Trophoblast cell (in vitro differentiated cells and primary cell): Measurements from ENCODE around the gene PATZ1.

Experiments used
- DNase-seq, 2 donors: peaks; one replicate each; pipeline ENCODE4 v3.0.0-alpha.2; 2016
- H2AFZ ChIP-seq: 2 replicates; pipeline ENCODE4 v1.6.1; 2013; ENCODE audit warnings: low read length, moderate library complexity, mild to moderate bottlenecking; ENCODE audit not compliant: insufficient read depth, poor library complexity
- H2AK5ac ChIP-seq: 2 replicates; pipeline ENCODE4 v1.6.1; 2013; ENCODE audit warnings: mild to moderate bottlenecking, low read length
- H2BK120ac ChIP-seq: 2 replicates; pipeline ENCODE4 v1.6.1; 2013; ENCODE audit warnings: low read length, mild to moderate bottlenecking, moderate library complexity; ENCODE audit not compliant: insufficient read depth, poor library complexity
- H2BK12ac ChIP-seq: 2 replicates; pipeline ENCODE4 v1.6.1; 2013; ENCODE audit warnings: mild to moderate bottlenecking, low read length, moderate library complexity
- H2BK5ac ChIP-seq: 2 replicates; pipeline ENCODE4 v1.6.1; 2013; ENCODE audit warnings: low read length, low read depth, moderate library complexity, mild to moderate bottlenecking; ENCODE audit not compliant: poor library complexity
- H3K14ac ChIP-seq: 2 replicates; pipeline ENCODE4 v1.6.1; 2013; ENCODE audit warnings: mild to moderate bottlenecking, low read length
- H3K18ac ChIP-seq: 2 replicates; pipeline ENCODE4 v1.6.1; 2013; ENCODE audit warnings: mild to moderate bottlenecking, low read length
- H3K23ac ChIP-seq: 2 replicates; pipeline ENCODE4 v1.6.1; 2013; ENCODE audit warnings: low read length
- H3K27ac ChIP-seq: 2 replicates; pipeline ENCODE4 v1.5.1; 2013; ENCODE audit warnings: low read depth, mild to moderate bottlenecking, inconsistent platforms, low read length, moderate library complexity
- H3K27me3 ChIP-seq: 2 replicates; pipeline ENCODE4 v1.6.1; 2013; ENCODE audit warnings: inconsistent platforms, mild to moderate bottlenecking, low read length, moderate library complexity; ENCODE audit not compliant: insufficient read depth
- H3K36me3 ChIP-seq, 2 experiments: 1 replicate in 1 of 2; 2 replicates in 1 of 2; pipeline ENCODE4 v1.6.1; 2013; ENCODE audit warnings: low read length in 2 of 2, mild to moderate bottlenecking in 2 of 2, moderate library complexity in 1 of 2; ENCODE audit not compliant: insufficient read depth in 2 of 2, control insufficient read depth in 1 of 2
- H3K4ac ChIP-seq: 2 replicates; pipeline ENCODE4 v1.6.1; 2013; ENCODE audit warnings: low read depth, mild to moderate bottlenecking, low read length, moderate library complexity
- H3K4me1 ChIP-seq, 2 experiments: 1 replicate in 1 of 2; 2 replicates in 1 of 2; pipeline ENCODE4 v1.6.1; 2013; ENCODE audit warnings: low read length in 2 of 2, mild to moderate bottlenecking in 2 of 2, moderate library complexity in 1 of 2; ENCODE audit not compliant: insufficient read depth in 2 of 2, control insufficient read depth in 1 of 2
- H3K4me2 ChIP-seq: 2 replicates; pipeline ENCODE4 v1.6.1; 2013; ENCODE audit warnings: inconsistent platforms, mild to moderate bottlenecking, low read length, moderate library complexity
- H3K4me3 ChIP-seq: 2 replicates; pipeline ENCODE4 v1.5.1; 2013; ENCODE audit warnings: mild to moderate bottlenecking, low read depth, low read length, inconsistent platforms
- H3K79me1 ChIP-seq: one replicate; pipeline ENCODE4 v1.6.1; 2013; ENCODE audit warnings: low read length
- H3K79me2 ChIP-seq: 2 replicates; pipeline ENCODE4 v1.6.1; 2013; ENCODE audit warnings: low read length, mild to moderate bottlenecking; ENCODE audit not compliant: control insufficient read depth, insufficient read depth, poor library complexity
- H3K9ac ChIP-seq: 2 replicates; pipeline ENCODE4 v1.6.1; 2013; ENCODE audit warnings: mild to moderate bottlenecking, low read length
- H3K9me3 ChIP-seq: 2 replicates; pipeline ENCODE4 v1.6.1; 2013; ENCODE audit warnings: low read depth, mild to moderate bottlenecking, control low read depth, inconsistent platforms, low read length; ENCODE audit not compliant: insufficient read depth
- H4K12ac ChIP-seq: 2 replicates; pipeline ENCODE4 v1.6.1; 2013; ENCODE audit warnings: low read depth, mild to moderate bottlenecking, low read length, moderate library complexity
- H4K8ac ChIP-seq: 2 replicates; pipeline ENCODE4 v1.6.1; 2013; ENCODE audit warnings: low read depth, mild to moderate bottlenecking, low read length, moderate library complexity
- H4K91ac ChIP-seq: one replicate; pipeline ENCODE4 v1.6.1; 2013; ENCODE audit warnings: low read depth, mild to moderate bottlenecking, low read length, moderate library complexity
- WGBS: extraction: QIAGEN DNeasy Blood & Tissue Kit; methylation state at CpG from one replicate; pipeline ENCODE4 v1.1.7; 2013; ENCODE audit warnings: missing lambda C conversion rate; ENCODE audit not compliant: insufficient read length, insufficient coverage; ENCODE audit errors: extremely low coverage; 5-methylcytosine and 5-hydroxymethylcytosine counted together

Gene PATZ1

DNA sequence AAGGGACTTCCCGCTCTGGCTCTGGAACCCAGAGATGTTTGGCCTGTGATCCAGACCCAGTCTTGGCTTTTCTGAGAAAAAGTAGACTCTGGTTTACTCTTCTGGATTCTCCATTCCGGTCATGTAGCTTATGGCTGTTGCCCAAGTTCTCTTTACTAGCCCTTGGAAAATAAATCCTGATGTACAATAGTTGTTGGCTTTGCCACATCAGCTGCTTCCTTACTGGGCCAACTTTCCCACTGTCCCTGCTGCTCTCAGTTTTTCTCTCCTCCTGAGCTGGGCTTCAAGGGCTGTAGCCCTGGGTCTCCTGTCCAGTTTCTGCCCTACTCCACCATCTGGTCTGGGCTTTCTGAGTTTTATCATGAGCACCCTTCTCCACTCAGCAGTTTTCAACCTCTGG, 12.5 kb downstream of the PATZ1 start:
- no peak overlapping the region for H4K12ac ChIP-seq

DNA sequence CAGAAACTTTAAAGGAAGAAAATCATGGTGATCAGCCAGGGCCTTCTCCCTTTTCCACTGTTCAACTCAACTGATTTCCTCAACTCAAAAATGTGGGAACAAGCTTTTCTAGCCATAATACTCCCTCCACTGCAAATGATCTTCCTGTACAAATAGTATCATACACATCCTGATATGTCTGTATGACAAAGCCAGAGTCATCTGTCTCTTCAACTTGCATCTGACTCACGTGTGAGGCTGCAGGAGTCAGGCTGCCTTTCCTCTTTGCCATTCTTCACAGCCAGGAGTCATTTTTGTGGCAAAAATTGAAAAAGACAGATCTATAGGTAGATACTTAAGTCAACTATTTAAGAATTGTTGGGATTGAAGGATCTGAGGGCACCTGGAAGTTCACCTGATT, 13.3 kb downstream of the PATZ1 start:
- Histone ChIP-seq H2BK12ac (no peak overlapping the region), H3K4me2 (no peak overlapping the region), H4K12ac (no peak overlapping the region), H3K9ac (no peak overlapping the region), H4K91ac (no peak overlapping the region), H4K8ac (no peak overlapping the region), H2AFZ (no peak overlapping the region), H3K23ac (no peak overlapping the region), H3K27ac (no peak overlapping the region), H3K18ac (no peak overlapping the region), H3K79me1 (no peaks in the 10 kb centered on the region), H3K4me1 (peaks cover 12 to 21% of the 10 kb centered on the region in 2 experiments), H3K9me3 (peaks cover 2% of the 10 kb centered on the region), H3K27me3 (no peaks in the 10 kb centered on the region), H3K4me3 (no peak overlapping the region), H2BK120ac (no peak overlapping the region), H3K79me2 (no peaks in the 10 kb centered on the region), H2AK5ac (no peak overlapping the region), H3K4ac (no peak overlapping the region), H3K14ac (no peak overlapping the region), H3K36me3 (peaks cover 49 to 63% of the 10 kb centered on the region in 2 experiments), H2BK5ac (no peak overlapping the region)
- WGBS, result no CpG with 5 or more reads among the region's 1 CpG
- no peak for DNase-seq

More for the DNA sequence above, 12.5 kb downstream of the PATZ1 start:
- H2BK12ac ChIP-seq, result no peak overlapping the region
- H3K4ac ChIP-seq, result no peak overlapping the region
- H3K79me2 ChIP-seq, result no peaks in the 10 kb centered on the region
- peaks cover 8 to 13% of the 10 kb centered on the region in 2 experiments for H3K4me1 ChIP-seq
- no peak overlapping the region for H3K9ac ChIP-seq
- no peak overlapping the region for H3K27ac ChIP-seq
- H3K23ac ChIP-seq, result no peak overlapping the region
- DNase-seq, result no peak
- H3K4me2 ChIP-seq, result no peak overlapping the region
- H3K36me3 ChIP-seq, result peaks cover 50 to 65% of the 10 kb centered on the region in 2 experiments
- peaks cover 2% of the 10 kb centered on the region for H3K9me3 ChIP-seq
- H3K14ac ChIP-seq, result no peak overlapping the region
- H3K4me3 ChIP-seq, result no peak overlapping the region
- no CpG with 5 or more reads among the region's 2 CpGs for WGBS
- no peak overlapping the region for H2BK120ac ChIP-seq
- no peak overlapping the region for H2AFZ ChIP-seq
- H4K8ac ChIP-seq, result no peak overlapping the region
- no peak overlapping the region for H2BK5ac ChIP-seq
- H2AK5ac ChIP-seq, result no peak overlapping the region
- no peak overlapping the region for H4K91ac ChIP-seq
- H3K27me3 ChIP-seq, result no peaks in the 10 kb centered on the region
- H3K79me1 ChIP-seq, result no peaks in the 10 kb centered on the region
- no peak overlapping the region for H3K18ac ChIP-seq

DNA sequence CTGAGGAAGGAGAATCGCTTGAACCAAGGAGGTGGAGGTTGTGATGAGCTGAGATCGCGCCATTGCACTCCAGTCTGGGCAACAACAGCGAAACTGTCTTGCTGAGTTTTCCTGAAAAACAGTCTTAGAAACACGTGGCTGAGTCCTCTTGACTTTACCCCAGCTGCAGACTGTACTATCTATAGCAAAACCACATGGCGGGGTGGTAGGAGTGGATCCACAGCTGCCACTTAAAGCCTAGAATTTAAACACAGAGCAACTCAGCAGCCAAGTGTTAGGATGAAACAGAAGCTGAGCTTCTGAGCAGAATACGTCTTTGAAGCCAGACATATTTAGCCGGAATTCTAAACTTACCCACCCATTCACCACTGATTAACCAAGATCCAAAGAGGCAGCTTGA, 14.1 kb downstream of the PATZ1 start:
- H3K4me1 ChIP-seq, result peaks cover 14 to 20% of the 10 kb centered on the region in 2 experiments
- H3K4me3 ChIP-seq, result no peak overlapping the region

DNA sequence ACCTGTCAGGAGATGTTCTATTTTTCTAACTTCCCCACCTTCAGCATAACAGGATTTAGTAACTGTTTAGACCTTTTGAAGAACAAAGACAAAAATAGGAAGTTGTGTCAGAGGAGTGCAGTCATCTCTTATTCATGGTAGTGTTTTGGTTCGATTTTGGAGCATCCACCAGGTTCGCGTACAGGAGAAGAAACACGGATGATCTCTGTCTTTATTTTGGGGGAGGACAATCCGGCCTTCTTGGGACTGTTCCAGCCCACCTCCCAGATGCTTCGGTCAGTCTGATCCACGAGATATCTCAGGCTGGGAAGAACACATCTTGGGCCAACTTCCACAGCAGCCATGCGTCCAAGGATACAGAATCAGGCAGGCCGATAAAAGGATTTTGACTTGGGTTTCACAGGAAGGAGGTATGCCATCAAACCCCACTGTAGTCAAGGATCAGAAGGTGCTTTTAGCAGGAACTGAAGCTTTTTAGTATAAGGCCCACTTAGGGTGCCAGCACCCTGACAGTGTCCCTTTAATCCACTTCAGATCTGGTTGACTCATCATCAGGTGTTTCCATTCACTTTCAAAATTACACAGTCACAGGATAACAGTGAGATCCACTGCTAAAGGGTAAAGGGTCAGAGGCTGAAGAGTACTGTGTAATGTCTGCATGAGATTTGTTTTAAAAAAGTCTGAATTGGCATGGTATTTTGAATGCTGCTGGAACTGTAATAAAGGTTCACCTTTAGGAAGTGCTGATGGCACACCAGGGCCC, 16.5 kb downstream of the PATZ1 start:
- no peak for DNase-seq
- H3K9me3 ChIP-seq, result peaks cover 2% of the 10 kb centered on the region
- no peak overlapping the region for H4K91ac ChIP-seq
- no peaks in the 10 kb centered on the region for H3K79me2 ChIP-seq
- H3K79me1 ChIP-seq, result no peaks in the 10 kb centered on the region
- no peak overlapping the region for H3K4me2 ChIP-seq
- no CpG with 5 or more reads among the region's 9 CpGs for WGBS
- no peak overlapping the region for H3K4ac ChIP-seq
- no peak overlapping the region for H4K8ac ChIP-seq
- H2AK5ac ChIP-seq, result no peak overlapping the region
- no peak overlapping the region for H4K12ac ChIP-seq
- H3K18ac ChIP-seq, result no peak overlapping the region
- H3K27ac ChIP-seq, result no peak overlapping the region
- peak overlapping the region; percentile 30 for H2BK120ac ChIP-seq
- H2BK5ac ChIP-seq, result peak overlapping the region; percentile 31
- no peak overlapping the region for H3K14ac ChIP-seq
- no peak overlapping the region for H3K9ac ChIP-seq
- H3K4me3 ChIP-seq, result no peak overlapping the region
- H3K23ac ChIP-seq, result no peak overlapping the region
- H2BK12ac ChIP-seq, result no peak overlapping the region
- H3K36me3 ChIP-seq, result peaks cover 57 to 73% of the 10 kb centered on the region in 2 experiments
- no peaks in the 10 kb centered on the region for H3K27me3 ChIP-seq
- peaks cover 14 to 20% of the 10 kb centered on the region in 2 experiments for H3K4me1 ChIP-seq
- H2AFZ ChIP-seq, result no peak overlapping the region

More for the DNA sequence above, 14.1 kb downstream of the PATZ1 start:
- Histone ChIP-seq H3K79me1 (no peaks in the 10 kb centered on the region), H2BK5ac (no peak overlapping the region), H3K14ac (no peak overlapping the region), H3K9ac (no peak overlapping the region), H3K9me3 (peaks cover 2% of the 10 kb centered on the region), H2AFZ (no peak overlapping the region), H3K79me2 (no peaks in the 10 kb centered on the region), H4K8ac (no peak overlapping the region), H3K27me3 (no peaks in the 10 kb centered on the region), H3K18ac (no peak overlapping the region), H3K4me2 (no peak overlapping the region), H2BK12ac (no peak overlapping the region), H3K4ac (no peak overlapping the region), H3K27ac (no peak overlapping the region), H3K23ac (no peak overlapping the region), H4K91ac (no peak overlapping the region), H2BK120ac (no peak overlapping the region), H3K36me3 (peaks cover 56 to 69% of the 10 kb centered on the region in 2 experiments), H4K12ac (no peak overlapping the region), H2AK5ac (no peak overlapping the region)
- no CpG with 5 or more reads among the region's 8 CpGs for WGBS
- no peak for DNase-seq
